Activated T-helper 9 cell treated with anti-CD3 and anti-CD28 coated beads, Interleukin-2, amount 50 U/mL, for 16 hours (primary cell): ENCODE data around the gene TEC.
"Not testable (repeated sequence)": the region's sequence is repeated elsewhere in the genome, so short reads cannot be mapped to it uniquely, and the experiment has no call there.

Source experiments
- DNase-seq: peaks from one replicate; pipeline ENCODE4 v3.0.0-alpha.2; 2020; ENCODE audit warnings: low read depth

Gene TEC

DNA sequence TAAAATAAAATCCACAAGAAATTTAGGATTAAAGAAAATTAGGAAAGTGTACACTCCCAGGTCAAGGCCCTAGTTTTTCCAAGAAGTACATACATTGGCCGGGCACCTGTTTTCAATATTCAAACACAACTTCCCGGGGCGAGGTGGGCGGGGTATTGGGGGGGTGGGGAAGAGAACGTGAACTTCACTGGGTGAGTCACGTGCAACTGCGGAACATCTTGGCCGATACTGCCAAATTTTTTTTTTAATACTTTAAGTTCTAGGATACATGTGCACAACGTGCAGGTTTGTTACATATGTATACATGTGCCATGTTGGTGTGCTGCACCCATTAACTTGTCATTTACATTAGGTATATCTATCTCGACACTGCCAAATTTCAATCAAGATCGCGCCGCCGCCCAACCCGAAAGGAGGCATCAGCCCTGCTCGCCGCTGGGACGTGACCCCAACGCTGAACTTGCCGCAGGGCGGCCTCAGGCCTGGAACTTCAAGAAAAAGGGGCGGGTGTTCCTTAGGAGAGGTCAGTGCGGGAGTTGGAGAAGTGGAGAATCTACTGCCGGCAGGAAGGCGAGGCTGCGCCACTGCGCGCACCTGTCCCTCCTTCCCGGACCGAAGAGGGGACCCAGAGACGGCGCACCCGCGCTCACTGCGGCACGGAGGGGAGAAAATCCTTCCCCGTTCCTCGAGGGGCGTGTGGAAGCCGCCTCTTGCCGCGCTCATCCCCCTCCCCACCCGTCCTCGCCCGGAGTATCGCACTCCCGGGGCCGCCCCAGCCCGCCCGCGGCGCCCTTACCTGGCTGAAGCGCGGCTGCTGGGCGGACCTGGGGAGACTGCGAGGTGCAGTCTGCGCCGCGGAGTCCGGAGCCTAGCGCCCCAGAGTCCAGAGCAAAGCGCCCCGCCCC lies at the start of gene TEC:
TEC (minus strand) TSS at position 883 of the 905 bp plus-strand sequence. CDS start 41,224 bp downstream, outside the sequence.
- peak; percentile 6 for DNase-seq

DNA sequence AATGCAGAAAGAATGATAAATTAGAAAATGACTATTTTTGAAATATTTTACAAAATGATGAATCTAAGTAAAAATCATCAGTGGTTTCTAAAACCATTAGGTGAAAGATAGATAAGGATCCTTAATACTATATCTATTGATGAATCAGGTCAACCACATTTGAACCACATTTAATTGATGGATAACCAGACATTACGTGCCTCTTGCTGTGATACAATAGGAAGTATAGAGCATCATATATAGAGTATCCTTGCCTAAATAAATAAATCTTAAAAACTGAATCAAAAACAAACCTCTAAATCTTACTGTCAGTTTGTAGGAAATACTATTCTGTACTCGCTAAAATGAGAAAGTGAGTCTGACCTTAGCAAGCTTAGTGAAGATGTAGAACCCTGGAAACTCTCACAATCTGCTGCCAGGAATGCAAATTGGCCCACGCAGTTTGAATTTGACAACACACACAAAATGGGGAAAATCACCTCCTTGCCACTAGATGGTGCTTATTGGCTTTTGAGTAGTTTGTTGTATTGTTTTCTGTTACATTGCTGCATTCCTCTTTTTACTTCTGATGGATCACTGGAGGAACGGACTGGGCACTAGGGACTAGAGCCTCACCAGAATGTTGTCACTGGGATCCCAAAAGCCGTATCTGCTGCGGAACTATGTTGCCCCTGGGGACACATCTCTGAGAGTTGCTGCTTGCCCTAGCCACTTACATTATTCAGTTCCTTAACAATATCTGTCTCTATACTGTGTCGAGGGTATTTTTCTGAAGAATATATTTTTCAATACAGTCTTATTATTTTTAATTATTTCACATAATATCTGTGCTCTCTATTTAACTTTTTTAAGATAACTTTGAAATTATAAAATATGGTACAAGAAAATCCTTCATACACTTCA lies 46.3 kb upstream of the TEC start:
- DNase-seq: no peak

DNA sequence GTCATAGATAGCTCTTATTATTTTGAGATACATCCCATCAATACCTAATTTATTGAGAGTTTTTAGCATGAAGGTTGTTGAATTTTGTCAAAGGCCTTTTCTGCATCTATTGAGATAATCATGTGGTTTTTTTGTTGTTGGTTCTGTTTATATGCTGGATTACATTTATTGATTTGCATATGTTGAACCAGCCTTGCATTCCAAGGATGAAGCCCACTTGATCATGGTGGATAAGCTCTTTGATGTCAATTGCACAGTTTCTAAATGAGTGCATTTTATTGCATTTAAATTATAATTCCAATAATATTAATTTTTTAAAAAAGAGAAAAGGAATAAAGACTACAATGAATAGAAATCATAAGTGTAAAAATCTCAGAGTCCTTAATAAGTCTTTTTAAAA lies 45.1 kb upstream of the TEC start:
- DNase-seq: not testable (repeated sequence)

DNA sequence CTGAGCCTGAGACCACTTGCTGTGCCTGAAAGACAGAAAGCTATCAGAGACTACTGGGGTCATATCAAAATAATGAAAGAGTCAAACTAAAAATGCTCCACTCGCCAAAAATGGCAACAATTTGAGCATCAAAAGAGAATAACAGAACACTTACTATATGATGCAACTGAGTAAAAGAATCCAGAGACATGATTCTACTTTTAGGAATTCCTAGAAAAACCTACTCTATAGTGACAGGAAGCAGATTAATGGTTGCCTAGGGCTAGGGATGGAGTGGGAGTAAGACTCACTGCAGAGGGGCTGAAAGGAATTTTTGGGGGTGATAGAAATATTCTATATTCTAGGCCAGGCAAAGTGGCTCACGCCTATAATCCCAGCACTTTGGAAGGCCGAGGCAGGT lies 42.3 kb upstream of the TEC start:
- no peak for DNase-seq

DNA sequence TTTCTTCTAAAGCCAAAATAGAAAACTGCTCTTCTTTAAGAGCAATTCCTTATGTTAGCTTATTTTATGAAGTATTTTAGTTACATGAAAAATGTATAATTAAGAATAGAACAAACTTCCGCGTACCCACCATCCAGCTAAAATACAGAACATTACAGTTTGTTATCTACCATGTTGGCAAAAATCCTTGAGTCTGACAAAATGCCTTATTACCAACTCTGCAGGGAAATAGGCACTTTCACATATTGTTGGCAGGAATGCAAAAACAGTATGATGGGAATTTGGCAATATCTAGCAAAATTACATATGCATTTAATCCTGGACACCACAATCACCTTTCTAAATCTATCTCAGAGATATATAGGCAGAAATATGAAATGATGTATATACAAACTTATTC lies 39.3 kb upstream of the TEC start:
- no peak for DNase-seq

DNA sequence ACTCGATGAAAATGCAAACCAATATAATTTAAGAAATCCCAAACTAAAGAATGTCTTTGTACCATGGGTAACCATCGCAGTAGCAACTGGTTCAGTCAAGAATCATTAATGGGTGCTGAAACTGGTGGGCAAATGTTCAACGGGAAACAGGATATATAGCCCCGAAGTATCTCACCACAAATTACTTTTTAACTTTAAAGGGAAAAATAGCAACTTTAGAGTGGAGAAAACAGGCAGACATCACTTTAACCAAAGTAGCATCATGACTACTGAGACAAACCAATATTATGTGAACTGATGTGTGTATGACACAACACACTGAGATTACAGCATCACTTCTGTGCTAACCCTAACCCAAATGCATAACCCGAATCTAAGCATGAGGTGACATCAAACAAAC lies 37.9 kb upstream of the TEC start:
- no peak for DNase-seq

DNA sequence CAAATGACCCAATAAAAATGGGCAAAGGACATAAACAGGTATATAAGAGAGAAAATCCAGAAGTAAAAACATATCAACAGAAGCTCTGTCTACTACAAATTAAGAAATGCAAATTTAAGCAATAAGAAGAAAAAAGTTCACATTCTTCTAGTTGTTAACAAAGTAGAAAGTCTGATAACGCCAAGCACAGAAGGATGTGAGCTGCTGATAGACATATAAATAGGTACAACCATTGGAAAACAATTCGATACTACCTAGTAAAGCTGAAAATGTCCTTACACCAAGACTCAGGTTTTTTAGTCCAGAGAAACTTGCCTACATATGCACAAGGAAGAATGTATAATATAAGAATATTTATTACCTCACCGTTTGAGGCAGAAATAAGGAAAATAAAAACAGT lies 35.9 kb upstream of the TEC start:
- DNase-seq: no peak

DNA sequence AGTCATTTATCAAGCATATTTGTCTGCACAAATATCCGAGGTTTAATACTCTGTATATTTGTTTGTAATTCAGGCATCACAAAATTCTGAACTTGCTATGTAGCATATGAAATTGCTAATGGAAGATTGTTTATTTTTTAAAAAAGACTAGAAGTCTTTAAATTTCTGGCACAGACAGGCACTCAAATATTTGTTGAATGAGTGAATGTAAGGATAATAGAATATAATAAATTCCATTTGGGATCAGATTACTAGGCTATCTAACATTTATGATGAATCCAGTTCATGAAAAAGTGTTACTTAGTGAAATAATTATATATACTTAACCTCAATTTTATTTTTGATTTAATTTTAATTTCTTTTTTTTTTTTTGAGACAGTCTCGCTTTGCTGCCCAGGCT lies 30.4 kb upstream of the TEC start:
- no peak for DNase-seq

DNA sequence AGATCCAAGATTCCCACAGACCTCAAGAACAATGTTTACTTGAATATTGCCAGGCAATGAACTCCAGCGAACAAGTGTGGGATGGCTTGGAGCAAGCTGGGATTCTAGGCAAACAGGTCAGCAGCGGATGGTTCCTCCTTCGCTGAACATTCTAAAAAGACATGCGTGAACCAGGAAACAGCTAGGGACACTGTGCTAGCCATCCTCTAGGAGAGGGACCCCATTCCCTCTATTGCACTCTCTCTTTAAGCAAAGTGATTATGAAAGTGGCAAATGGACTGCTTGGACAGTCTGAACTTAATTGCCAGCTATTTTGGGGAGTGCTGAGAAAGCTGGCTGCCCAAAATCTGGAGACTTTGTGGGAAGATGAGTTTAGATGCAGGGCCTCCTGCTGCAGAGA lies 29.9 kb upstream of the TEC start:
- no peak for DNase-seq

DNA sequence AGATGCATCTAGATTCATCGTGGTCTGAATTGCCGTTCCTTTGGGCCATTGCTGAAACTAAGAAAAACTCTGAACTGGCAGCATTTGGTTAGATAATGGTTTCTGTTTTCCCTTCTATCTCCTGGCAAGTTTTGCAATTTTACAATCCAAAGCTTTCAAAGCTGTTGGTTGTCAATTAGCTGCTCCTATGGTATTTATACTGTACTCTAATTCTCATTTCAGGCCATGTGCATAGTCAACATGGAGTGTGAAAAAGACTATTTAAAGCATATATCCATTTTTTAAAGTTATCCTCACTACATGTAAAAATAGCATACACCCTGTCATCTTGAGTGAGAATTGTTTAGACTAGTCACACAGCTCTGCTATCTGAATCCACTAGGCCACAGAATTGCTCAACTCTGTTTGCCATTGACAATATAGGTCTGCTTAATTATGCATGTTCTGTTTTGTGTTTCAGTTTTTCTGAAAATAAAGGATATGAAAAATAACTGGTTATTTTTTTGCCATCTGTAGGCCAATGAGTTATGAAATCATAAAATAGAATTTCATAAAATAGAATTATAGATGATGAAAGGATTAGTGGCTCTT lies 27.7 kb upstream of the TEC start:
- DNase-seq: no peak

DNA sequence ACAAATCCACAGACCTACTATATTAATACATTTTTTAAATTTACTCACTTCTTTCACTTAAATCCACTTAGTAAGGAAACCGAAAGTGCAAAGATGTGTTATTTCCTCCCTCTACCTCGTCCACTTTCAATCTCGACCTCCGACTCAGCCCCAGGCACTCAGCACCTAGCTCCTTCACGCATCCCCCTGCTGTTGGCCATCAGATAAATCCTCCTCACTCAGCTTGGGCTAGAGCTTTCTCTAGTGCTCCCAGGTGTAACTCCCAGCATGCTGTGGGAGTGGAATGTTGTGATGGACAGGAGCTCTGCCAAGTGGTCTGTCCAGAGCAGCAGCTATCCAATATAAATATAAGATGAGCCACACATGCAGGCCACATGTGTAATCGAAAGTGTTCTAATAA lies 26.7 kb upstream of the TEC start:
- DNase-seq: no peak

DNA sequence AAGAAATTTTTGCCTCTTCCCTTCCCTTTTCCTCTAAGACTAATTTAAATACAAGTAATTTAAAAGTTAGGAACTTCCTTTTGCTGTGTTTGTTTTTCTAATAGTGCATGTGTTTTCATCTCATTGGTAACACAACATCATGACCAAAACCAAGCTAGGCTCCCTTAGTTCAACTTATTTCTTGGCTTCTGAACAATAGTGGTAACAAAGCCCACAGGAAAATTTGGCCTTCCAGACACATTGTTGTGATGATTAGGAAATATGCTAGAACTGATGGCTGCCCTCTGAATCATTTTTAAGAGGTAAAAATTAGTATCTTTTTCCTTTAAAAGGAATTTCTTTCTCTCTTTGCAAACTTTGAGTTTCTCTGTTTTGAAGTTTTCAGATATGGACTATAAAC lies 25.5 kb upstream of the TEC start:
- no peak for DNase-seq

DNA sequence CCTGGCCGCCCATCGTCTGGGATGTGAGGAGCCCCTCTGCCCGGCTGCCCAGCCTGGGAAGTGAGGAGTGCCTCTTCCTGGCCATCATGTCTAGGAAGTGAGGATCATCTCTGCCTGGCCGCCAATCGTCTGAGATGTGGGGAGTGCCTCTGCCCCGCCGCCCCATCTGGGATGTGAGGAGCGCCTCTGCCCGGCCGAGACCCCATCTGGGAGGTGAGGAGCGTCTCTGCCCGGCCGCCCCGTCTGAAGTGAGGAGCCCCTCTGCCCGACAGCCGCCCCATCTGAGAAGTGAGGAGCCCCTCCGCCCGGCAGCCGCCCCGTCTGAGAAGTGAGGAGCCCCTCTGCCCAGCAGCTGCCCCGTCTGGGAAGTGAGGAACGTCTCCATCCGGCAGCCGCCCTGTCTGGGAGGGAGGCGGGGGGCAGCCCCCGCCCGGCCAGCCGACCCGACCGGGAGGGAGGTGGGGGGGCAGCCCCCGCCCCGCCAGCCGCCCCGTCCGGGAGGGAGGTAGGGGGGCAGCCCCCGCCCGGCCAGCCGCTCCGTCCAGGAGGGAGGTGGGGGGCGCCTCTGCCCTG lies 22.7 kb upstream of the TEC start:
- DNase-seq: not testable (repeated sequence)

DNA sequence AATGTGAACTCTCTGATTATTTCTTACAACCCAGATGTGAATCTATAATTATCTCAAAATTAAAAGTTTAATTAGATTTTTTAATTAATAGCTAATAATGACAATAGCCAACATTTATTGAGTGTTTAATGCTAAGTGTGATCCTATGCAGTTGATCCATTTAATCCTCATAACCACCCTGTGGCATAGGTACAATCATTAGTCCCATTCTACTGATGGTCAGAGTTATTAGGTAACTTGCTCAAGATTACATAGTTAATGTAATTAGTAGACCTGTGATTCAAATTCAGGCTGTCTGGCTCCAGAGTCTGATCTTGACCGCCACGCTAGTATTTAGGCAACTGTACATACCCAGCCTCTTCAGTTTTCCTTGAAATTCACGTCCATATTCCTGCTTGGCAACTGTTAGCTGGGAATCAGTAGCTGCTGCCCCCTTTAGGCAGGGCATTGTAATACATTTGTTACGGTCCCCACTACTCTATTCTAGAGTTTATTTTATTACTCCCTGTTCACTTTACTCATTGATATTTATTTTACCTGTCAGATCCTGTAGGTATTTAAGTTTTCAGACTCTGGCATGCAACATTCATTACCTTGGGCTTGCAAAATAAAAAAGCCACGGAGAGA lies 20.6 kb upstream of the TEC start:
- DNase-seq: no peak

DNA sequence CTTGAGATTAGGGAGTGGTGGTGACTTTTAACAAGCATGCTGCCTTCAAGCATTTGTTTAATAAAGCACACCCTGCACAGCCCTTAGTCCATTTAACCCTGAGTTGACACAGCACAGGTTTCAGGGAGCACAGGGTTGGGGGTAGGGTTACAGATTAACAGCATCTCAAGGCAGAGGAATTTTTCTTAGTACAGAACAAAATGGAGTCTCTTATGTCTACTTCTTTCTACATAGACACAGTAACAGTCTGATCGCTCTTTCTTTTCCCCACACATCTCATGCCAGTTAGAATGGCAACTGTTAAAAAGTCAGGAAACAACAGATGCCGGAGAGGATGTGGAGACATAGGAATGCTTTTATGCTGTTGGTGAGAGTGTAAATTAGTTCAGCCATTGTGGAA lies 16.4 kb upstream of the TEC start:
- not testable (repeated sequence) for DNase-seq

DNA sequence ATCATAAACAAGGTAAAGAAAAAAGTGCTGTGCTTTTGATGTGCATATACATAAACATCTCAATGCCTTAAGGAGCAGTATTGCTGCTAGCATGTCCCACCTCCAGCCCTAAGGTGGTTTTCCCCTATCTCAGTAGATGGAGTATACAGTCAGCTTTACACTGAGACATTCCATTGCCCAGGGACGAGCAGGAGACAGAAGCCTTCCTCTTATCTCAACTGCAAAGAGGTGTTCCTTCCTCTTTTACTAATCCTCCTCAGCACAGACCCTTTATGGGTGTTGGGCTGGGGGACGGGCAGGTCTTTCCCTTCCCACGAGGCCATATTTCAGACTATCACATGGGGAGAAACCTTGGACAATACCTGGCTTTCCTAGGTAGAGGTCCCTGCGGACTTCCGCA lies 16.0 kb upstream of the TEC start:
- not testable (repeated sequence) for DNase-seq

DNA sequence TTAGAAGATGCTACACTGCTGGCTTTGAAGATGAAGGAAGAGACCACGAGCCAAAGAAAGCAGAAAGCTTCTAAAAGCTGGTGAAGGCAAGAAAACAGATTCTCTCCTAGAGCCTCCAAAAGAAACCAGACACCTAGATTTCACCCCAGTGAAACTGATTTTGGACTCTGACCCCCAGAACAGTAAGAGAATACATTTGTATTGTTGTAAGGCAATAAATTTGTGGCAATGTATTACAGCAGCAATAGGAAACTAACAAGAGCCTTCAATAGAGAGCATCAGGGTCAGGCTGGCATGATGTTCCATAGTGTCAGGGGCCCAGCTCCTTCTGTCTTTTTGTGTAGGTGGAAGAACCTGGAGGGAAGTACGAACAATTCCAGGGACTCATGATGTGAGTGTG lies 6.0 kb upstream of the TEC start:
- no peak for DNase-seq

DNA sequence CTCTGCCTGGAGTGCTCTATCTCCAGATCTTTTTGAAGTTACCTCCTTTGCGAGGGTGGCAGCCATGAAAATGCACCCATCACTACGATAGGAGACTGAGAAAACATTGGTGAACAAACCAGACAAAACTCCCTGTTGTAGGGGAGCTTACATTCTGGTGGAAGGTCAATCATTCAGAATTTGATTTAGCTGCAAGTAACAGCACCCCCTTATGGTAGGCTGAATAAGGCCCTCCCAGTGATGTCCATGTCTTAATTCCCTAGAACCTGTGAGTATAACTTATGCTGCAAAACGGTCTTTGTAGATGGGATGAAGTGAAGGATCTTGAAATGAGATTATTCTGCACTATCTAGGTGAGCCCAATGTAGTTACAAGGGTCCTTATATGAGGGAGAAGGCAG lies 5.6 kb upstream of the TEC start:
- DNase-seq: no peak

DNA sequence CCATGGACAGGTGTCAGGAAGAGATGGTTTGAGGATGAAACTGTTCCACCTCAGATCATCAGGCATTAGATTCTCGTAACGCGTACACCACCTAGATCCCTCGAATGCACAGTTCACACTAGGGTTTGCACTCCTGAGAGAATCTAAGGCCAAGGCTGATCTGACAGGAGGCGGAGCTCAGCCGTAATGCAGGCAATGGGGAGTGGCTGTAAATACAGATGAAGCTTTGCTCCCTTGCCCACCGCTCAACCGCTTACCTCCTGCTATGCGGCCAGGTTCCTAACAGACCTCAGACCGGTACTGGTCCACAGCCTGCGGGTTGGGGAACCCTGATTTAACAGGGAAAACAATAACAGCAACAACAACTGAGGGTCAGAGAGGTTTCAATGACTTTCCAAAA lies 2.0 kb upstream of the TEC start:
- no peak for DNase-seq

DNA sequence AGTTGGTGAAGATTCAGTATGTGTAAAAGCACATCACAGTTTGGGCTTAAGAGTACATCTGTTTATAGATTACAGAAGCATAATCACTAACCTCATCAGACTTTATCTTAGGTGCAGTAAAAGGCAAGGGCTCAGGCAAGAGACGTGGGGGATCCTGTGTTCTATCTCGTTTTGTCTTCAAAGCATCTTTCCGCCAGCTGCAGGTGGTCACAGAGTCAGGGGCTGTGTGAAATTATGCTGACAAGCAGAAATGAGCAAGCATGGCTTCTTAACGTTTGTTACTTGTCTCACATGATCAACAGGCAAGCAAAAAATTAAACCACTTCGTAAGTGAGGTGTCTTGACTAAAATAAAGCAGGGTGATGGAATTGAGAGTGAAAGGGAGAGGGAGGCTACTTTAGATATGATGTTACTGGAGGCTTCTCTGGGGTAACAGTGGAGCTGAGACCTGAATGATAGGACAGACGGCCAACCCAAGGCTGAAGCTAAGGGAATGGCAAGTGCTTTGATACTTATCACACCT lies 1.4 kb upstream of the TEC start:
- no peak for DNase-seq

DNA sequence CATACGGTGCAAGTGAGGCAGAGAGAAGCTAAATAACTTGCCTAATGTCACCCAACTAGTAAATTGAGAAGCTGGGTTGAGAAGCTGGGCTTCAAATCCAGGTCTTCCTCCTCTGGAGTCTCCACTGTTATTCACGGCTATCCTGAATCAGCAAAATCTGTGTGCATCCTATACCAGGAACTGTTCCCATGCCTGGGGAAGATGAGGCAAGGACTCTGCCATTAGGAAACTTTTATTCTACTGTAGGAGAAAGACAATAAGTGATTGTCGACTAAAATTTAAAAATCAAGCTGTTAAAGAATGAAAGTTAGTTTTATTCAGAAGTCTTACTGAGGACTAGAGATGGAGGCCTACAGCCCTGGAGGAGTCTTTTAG lies 872 bp upstream of the TEC start:
- no peak for DNase-seq
